Hepatocyte (in vitro differentiated cells): ENCODE data around the gene CLIP3. TPM values are rescaled to one million over a fixed set of nuclear protein-coding genes. Genes with fewer than 3 reads are reported as not detected.

Experiments used
- DNase-seq: peaks from one replicate; pipeline ENCODE4 v3.0.0-alpha.2; 2016; ENCODE audit warnings: low spot score
- H2AFZ ChIP-seq: fragments of 200-600 bp; sonication (generic); 2 replicates; pipeline ENCODE4 v1.6.0; 2016; ENCODE audit warnings: antibody characterized with exemption, mild to moderate bottlenecking
- H3K27ac ChIP-seq: fragments of 200-600 bp; sonication (generic); 2 replicates; pipeline ENCODE4 v1.5.1; 2016; ENCODE audit warnings: mild to moderate bottlenecking
- H3K27me3 ChIP-seq: fragments of 200-600 bp; sonication (generic); 2 replicates; pipeline ENCODE4 v1.6.1; 2016
- H3K36me3 ChIP-seq: fragments of 200-600 bp; sonication (generic); replicated peaks from 2 replicates; pipeline ENCODE4 v1.5.1; 2016; ENCODE audit warnings: low read depth; ENCODE audit not compliant: insufficient read depth
- H3K4me1 ChIP-seq: fragments of 200-600 bp; sonication (generic); 2 replicates; pipeline ENCODE4 v1.5.1; 2016; ENCODE audit warnings: mild to moderate bottlenecking, moderate library complexity; ENCODE audit not compliant: insufficient read depth
- H3K4me2 ChIP-seq: fragments of 200-600 bp; sonication (generic); 2 replicates; pipeline ENCODE4 v1.6.0; 2016
- H3K4me3 ChIP-seq: fragments of 200-600 bp; sonication (generic); 2 replicates; pipeline ENCODE4 v1.5.1; 2016; ENCODE audit warnings: mild to moderate bottlenecking
- H3K79me2 ChIP-seq: fragments of 200-600 bp; sonication (generic); 2 replicates; pipeline ENCODE4 v1.6.0; 2017; ENCODE audit warnings: mild to moderate bottlenecking
- H3K9me2 ChIP-seq: fragments of 200-600 bp; sonication (generic); replicated peaks from 2 replicates; pipeline ENCODE4 v1.6.0; 2017; ENCODE audit warnings: mild to moderate bottlenecking; ENCODE audit not compliant: insufficient read depth
- H3K9me3 ChIP-seq: fragments of 200-600 bp; sonication (generic); 2 replicates; pipeline ENCODE4 v1.5.1; 2016; ENCODE audit warnings: low read depth, mild to moderate bottlenecking
- H4K20me1 ChIP-seq: fragments of 200-600 bp; sonication (generic); 2 replicates; pipeline ENCODE4 v1.6.0; 2016; ENCODE audit warnings: mild to moderate bottlenecking; ENCODE audit not compliant: insufficient read depth, poor library complexity, severe bottlenecking
- EZH2 ChIP-seq: fragments of 200-600 bp; sonication (generic); IDR thresholded peaks from 2 replicates; pipeline ENCODE4 v1.6.1; 2016; ENCODE audit warnings: antibody characterized with exemption, mild to moderate bottlenecking, borderline replicate concordance
- EZH2phosphoT487 ChIP-seq: fragments of 200-600 bp; sonication (generic); IDR thresholded peaks from one replicate; pipeline ENCODE4 v1.6.1; 2018; ENCODE audit warnings: antibody characterized with exemption, mild to moderate bottlenecking, low read depth, moderate library complexity; ENCODE audit not compliant: unreplicated experiment, severe bottlenecking
- WGBS: methylation state at CpG from one replicate; pipeline ENCODE4 v1.1.6; 2016; ENCODE audit warnings: low lambda C conversion rate; ENCODE audit errors: missing lambda C conversion rate; 5-methylcytosine and 5-hydroxymethylcytosine counted together
- polyA plus RNA-seq: library from polyadenylated mRNA; unstranded; fragments of >200 nt; fragmentation: Nextera tagmentation; extraction: Ambion mirVana; gene quantifications from 2 replicates; pipeline ENCODE4 v1.2.1, GENCODE V29; 2016
- total RNA-seq: library from RNA; depleted of rRNA; stranded (reverse); fragments of >200 nt; gene quantifications from 2 replicates; pipeline ENCODE4 v1.2.3, GENCODE V29; 2014
- TF ChIP-seq, protein P1 (sequence below): fragments of 200-600 bp; sonication (generic); IDR thresholded peaks from 2 replicates; pipeline ENCODE4 v1.5.1; 2016; ENCODE audit warnings: antibody characterized with exemption, mild to moderate bottlenecking; ENCODE audit not compliant: poor library complexity

Gene CLIP3
- total and polyA plus RNA-seq, 2 experiments from 2014 or later = 5.1 to 19.5 TPM

DNA sequence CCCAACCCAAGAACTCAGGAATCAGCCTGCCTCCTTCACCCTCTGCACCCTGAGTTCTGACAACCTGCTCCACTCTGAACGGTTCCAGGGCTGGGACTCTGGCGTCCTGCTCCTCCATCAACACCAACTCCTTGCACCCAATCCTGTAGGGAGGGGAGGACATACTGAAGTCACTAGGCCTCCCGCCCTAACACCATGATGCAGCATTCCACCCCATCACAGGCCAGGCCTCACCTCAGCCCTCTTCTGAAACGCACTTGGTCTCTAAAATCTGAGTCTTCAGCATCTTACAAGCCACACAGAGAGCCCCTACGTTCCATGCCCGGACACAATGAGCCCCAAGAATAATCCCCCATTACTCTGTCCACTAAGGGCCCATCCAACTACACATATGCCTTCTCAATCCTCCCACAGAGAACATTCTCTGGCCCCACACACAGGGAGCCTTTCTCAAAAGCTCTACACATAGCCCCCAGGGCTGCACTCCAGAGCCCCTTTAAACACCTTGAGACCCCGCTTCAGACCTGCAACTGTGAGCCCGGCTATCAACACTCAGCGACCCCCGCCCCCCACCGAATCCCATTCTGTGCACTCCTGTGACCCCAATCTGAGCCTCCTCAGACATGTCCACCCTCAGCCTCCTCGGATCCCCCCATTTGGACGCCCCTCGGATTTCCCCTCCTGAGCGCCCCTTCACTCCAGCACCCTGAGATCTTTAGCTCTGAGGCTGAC lies 19.2 kb downstream of the CLIP3 start:
- TF ChIP-seq, protein P1, sequence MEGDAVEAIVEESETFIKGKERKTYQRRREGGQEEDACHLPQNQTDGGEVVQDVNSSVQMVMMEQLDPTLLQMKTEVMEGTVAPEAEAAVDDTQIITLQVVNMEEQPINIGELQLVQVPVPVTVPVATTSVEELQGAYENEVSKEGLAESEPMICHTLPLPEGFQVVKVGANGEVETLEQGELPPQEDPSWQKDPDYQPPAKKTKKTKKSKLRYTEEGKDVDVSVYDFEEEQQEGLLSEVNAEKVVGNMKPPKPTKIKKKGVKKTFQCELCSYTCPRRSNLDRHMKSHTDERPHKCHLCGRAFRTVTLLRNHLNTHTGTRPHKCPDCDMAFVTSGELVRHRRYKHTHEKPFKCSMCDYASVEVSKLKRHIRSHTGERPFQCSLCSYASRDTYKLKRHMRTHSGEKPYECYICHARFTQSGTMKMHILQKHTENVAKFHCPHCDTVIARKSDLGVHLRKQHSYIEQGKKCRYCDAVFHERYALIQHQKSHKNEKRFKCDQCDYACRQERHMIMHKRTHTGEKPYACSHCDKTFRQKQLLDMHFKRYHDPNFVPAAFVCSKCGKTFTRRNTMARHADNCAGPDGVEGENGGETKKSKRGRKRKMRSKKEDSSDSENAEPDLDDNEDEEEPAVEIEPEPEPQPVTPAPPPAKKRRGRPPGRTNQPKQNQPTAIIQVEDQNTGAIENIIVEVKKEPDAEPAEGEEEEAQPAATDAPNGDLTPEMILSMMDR = no peak
- TF ChIP-seq EZH2 (no peak), EZH2phosphoT487 (no peak)
- Histone ChIP-seq H3K4me3 (peak overlapping the region; percentile 34), H3K27ac (peak overlapping the region; percentile 2), H3K9me3 (no peaks in the 10 kb centered on the region), H3K4me2 (peak overlapping the region; percentile 86), H3K36me3 (no peaks in the 10 kb centered on the region), H3K9me2 (no peaks in the 10 kb centered on the region), H2AFZ (peak overlapping the region; percentile 35), H3K27me3 (no peaks in the 10 kb centered on the region), H3K79me2 (peaks cover 5% of the 10 kb centered on the region), H3K4me1 (peaks cover 7% of the 10 kb centered on the region), H4K20me1 (no peaks in the 10 kb centered on the region)
- 40% methylated on average over 14 of the region's 15 CpGs for WGBS
- DNase-seq = no peak

DNA sequence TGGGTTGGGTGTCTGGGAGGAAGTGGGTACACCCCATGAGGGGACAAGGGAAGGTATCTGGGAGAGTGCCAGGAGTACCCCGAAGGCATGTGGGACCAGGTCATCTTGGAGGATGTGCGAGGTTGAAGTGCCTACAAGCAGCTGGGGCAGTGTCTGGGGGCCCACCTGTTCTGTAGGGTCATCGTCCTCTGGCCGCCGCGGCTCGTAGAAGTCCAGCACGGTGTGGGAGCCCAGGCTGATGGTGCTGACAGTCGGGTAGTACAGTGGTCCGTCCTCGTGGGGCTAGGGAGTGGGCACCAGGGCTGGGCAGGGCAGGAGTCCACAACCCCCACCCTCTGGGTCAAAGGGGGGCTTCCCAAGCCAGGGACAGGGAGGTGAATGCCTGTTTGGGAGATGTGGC lies 22.3 kb downstream of the CLIP3 start:
- H3K27me3 ChIP-seq = no peaks in the 10 kb centered on the region
- no peak overlapping the region for H3K4me2 ChIP-seq
- H3K9me3 ChIP-seq = no peaks in the 10 kb centered on the region
- peaks cover 7% of the 10 kb centered on the region for H3K4me1 ChIP-seq
- H3K79me2 ChIP-seq = peaks cover 15% of the 10 kb centered on the region
- DNase-seq = no peak
- TF ChIP-seq, protein P1 = no peak
- TF ChIP-seq EZH2phosphoT487 (no peak), EZH2 (no peak)
- no peaks in the 10 kb centered on the region for H4K20me1 ChIP-seq
- H2AFZ ChIP-seq = no peak overlapping the region
- no peak overlapping the region for H3K4me3 ChIP-seq
- 94% methylated on average over 11 of the region's 11 CpGs for WGBS
- H3K36me3 ChIP-seq = no peaks in the 10 kb centered on the region
- H3K9me2 ChIP-seq = no peaks in the 10 kb centered on the region
- no peak overlapping the region for H3K27ac ChIP-seq

DNA sequence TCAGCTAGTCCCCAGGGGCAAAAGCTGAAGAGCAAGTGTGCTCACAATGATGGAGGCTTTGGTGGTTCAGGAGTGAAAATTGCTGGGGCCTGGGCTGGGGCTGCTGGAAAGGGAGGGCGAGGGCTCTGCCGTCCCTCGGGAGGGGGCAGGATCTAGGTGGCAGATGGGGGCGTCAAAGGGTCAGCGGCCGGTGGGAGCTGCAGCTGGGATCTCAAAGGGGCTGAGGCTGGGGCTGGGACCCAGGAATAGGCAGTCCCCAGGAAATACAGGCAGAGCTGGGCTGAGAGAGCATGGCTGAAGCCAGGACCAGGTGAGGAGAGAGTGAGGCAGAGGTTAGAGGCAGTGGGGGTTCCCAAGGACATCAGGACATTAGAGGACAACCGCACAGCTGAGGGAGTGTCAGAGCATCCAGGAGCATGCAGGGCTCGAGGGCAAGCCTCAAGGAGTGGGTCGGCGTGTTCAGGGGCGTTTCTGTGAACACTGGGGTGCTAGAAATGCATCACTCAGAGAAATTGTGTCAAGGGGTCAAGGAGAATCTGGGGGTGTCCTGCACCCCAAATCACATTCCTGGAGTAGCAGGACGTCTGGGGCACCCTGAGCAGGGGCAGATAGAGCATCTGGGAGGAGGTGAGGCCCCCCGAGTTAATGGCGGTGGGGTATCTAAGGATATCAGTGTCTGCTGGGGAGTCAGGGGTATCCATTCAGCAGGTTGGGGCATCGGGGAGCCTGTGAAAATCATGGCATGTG lies 22.9 kb downstream of the CLIP3 start:
- no peak for DNase-seq
- Histone ChIP-seq H3K9me2 (no peaks in the 10 kb centered on the region), H3K9me3 (no peaks in the 10 kb centered on the region), H3K27me3 (no peaks in the 10 kb centered on the region), H3K4me2 (peak overlapping the region; percentile 97), H3K4me3 (peak overlapping the region; percentile 28), H3K36me3 (no peaks in the 10 kb centered on the region), H2AFZ (peak overlapping the region; percentile 69), H4K20me1 (no peaks in the 10 kb centered on the region), H3K79me2 (peaks cover 15% of the 10 kb centered on the region), H3K27ac (peak overlapping the region; percentile 40), H3K4me1 (peaks cover 7% of the 10 kb centered on the region)
- 69% methylated on average over 13 of the region's 15 CpGs for WGBS
- no peak for TF ChIP-seq EZH2phosphoT487
- TF ChIP-seq EZH2 = no peak

DNA sequence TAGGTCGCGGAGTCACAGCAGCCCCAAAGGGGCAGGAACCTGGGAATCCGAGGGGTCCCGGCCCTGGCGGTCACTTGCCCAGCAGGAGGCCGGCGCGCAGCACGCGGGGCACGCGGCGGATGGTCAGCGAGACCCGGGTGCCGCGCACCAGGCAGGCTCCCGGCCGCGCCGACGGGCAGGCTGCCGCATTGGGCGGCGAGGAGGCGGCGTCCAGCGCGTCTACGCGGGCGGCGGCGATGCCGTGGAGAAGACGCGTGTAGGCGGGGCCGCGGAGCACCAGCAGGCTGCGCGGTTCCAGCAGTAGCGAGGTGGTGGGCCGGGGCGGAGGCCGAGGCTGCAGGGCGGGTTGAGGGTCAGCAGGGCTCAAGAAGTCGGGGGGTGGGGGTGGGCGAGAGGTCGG lies 23.5 kb downstream of the CLIP3 start:
- Histone ChIP-seq H3K9me3 (no peaks in the 10 kb centered on the region), H3K4me3 (peak overlapping the region; percentile 28), H3K4me1 (peaks cover 7% of the 10 kb centered on the region), H3K4me2 (peak overlapping the region; percentile 97), H3K27ac (peak overlapping the region; percentile 72), H3K27me3 (no peaks in the 10 kb centered on the region), H3K9me2 (no peaks in the 10 kb centered on the region), H2AFZ (peak overlapping the region; percentile 69), H3K79me2 (peaks cover 15% of the 10 kb centered on the region), H3K36me3 (no peaks in the 10 kb centered on the region), H4K20me1 (no peaks in the 10 kb centered on the region)
- no peak for TF ChIP-seq EZH2
- TF ChIP-seq, protein P1 = no peak
- TF ChIP-seq EZH2phosphoT487 = no peak
- under 1% methylated on average over 44 of the region's 50 CpGs for WGBS
- peak; percentile 85 for DNase-seq
